Measurements from ENCODE around the gene DIP2C. TPM values are rescaled to one million over a fixed set of nuclear protein-coding genes. Genes with fewer than 3 reads are reported as not detected.
A peak's percentile ranks its signal among the peaks of the same experiment; 100 is the strongest.

Gene DIP2C
- polyA plus RNA-seq, 4 donors, result 3.1 to 13.3 (median 4.7) TPM

GRCh38 chr10:413662-414071, 275.8 kb downstream of the DIP2C start:
- Histone ChIP-seq H3K4me1 (ENCODE audit: control insufficient read depth in 3 of 3, insufficient read depth in 2 of 3, low read depth in 1 of 3, low read length in 2 of 3) (peaks cover 2 to 27% (median 5%) of the 10 kb centered on the region in 3 donors), H3K27me3 (ENCODE audit: control insufficient read depth in 3 of 3, insufficient read depth in 3 of 3, low read length in 3 of 3) (no peaks in the 10 kb centered on the region), H3K27ac (ENCODE audit: low read depth in 1 of 3, low read length in 2 of 3) (peak overlapping the region; percentile 24 to 75 (median 30)), H3K36me3 (ENCODE audit: control insufficient read depth in 3 of 3, insufficient read depth in 2 of 3, low read depth in 1 of 3, low read length in 3 of 3) (peaks cover 3 to 42% (median 3%) of the 10 kb centered on the region in 3 donors), H3K4me3 (ENCODE audit: low read depth in 1 of 3, low read length in 3 of 3) (no peak overlapping the region), H3K9me3 (ENCODE audit: control insufficient read depth in 2 of 2, insufficient read depth in 1 of 2, low read depth in 1 of 2, low read length in 1 of 2) (no peaks in the 10 kb centered on the region)
- no peak for FAIRE-seq
- DNase-seq, result peak; percentile 84 to 90
- WGBS, 3 donors, result 42 to 68% (median 62%) methylated on average over 26 of the region's 26 CpGs

DNA sequence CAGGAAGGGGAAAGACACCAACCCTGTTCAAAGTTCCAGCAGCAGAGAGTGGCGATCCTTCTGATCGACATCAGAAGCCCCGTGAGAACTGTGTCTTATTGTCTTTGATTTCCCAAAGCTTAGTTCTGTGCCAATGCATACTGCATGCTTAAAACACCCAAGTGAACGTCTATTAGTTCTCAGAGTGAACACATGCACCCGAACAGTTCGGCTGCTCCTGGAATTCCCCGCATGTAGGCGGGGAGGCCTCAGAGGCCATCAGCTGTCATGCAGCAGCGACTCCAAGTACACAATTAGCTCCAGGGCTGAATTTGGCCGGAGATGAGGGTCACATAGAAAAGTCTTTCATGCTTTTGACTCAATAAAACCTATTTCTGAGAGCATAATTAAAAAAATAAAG, 277.4 kb downstream of the DIP2C start:
- FAIRE-seq (no peak), DNase-seq (no peak)
- H3K9me3 ChIP-seq (ENCODE audit: control insufficient read depth in 2 of 2, insufficient read depth in 1 of 2, low read depth in 1 of 2, low read length in 1 of 2), result no peaks in the 10 kb centered on the region
- H3K4me3 ChIP-seq (ENCODE audit: low read depth in 1 of 3, low read length in 3 of 3), result no peak overlapping the region
- H3K27me3 ChIP-seq (ENCODE audit: control insufficient read depth in 3 of 3, insufficient read depth in 3 of 3, low read length in 3 of 3), result no peaks in the 10 kb centered on the region
- peaks cover 2 to 36% (median 3%) of the 10 kb centered on the region in 3 donors for H3K36me3 ChIP-seq (ENCODE audit: control insufficient read depth in 3 of 3, insufficient read depth in 2 of 3, low read depth in 1 of 3, low read length in 3 of 3)
- H3K27ac ChIP-seq (ENCODE audit: low read depth in 1 of 3, low read length in 2 of 3), result no peak overlapping the region
- H3K4me1 ChIP-seq (ENCODE audit: control insufficient read depth in 3 of 3, insufficient read depth in 2 of 3, low read depth in 1 of 3, low read length in 2 of 3), result peaks cover 2 to 32% (median 5%) of the 10 kb centered on the region in 3 donors
- WGBS, 3 donors, result 74 to 89% (median 80%) methylated on average over 10 of the region's 10 CpGs

- FAIRE-seq, result no peak
- Histone ChIP-seq H3K36me3 (ENCODE audit: control insufficient read depth in 3 of 3, insufficient read depth in 2 of 3, low read depth in 1 of 3, low read length in 3 of 3) (peaks cover 0 to 38% (median 3%) of the 10 kb centered on the region in 3 donors), H3K4me3 (ENCODE audit: low read depth in 1 of 3, low read length in 3 of 3) (no peak overlapping the region)
These were observed 277.9 kb downstream of the DIP2C start for GRCh38 chr10:411603-412002.

GRCh38 chr10:409408-410040, 279.9 kb downstream of the DIP2C start:
- H3K4me1 ChIP-seq (ENCODE audit: control insufficient read depth in 3 of 3, insufficient read depth in 2 of 3, low read depth in 1 of 3, low read length in 2 of 3), result peaks cover 2 to 32% (median 5%) of the 10 kb centered on the region in 3 donors
- WGBS, 3 donors, result 34 to 70% (median 48%) methylated on average over 12 of the region's 12 CpGs
- peak overlapping the region in 1 of 3 donors; percentile 76 for H3K27ac ChIP-seq (ENCODE audit: low read depth in 1 of 3, low read length in 2 of 3)
- FAIRE-seq (no peak), DNase-seq (peak; percentile 41 to 88)
- H3K9me3 ChIP-seq (ENCODE audit: control insufficient read depth in 2 of 2, insufficient read depth in 1 of 2, low read depth in 1 of 2, low read length in 1 of 2), result no peaks in the 10 kb centered on the region
- H3K27me3 ChIP-seq (ENCODE audit: control insufficient read depth in 3 of 3, insufficient read depth in 3 of 3, low read length in 3 of 3), result no peaks in the 10 kb centered on the region
- peaks cover 0 to 31% (median 3%) of the 10 kb centered on the region in 3 donors for H3K36me3 ChIP-seq (ENCODE audit: control insufficient read depth in 3 of 3, insufficient read depth in 2 of 3, low read depth in 1 of 3, low read length in 3 of 3)
- H3K4me3 ChIP-seq (ENCODE audit: low read depth in 1 of 3, low read length in 3 of 3), result no peak overlapping the region

More at GRCh38 chr10:411603-412002, 277.9 kb downstream of the DIP2C start:
- H3K27me3 ChIP-seq (ENCODE audit: control insufficient read depth in 3 of 3, insufficient read depth in 3 of 3, low read length in 3 of 3), result no peaks in the 10 kb centered on the region
- no peak overlapping the region for H3K27ac ChIP-seq (ENCODE audit: low read depth in 1 of 3, low read length in 2 of 3)
- H3K4me1 ChIP-seq (ENCODE audit: control insufficient read depth in 3 of 3, insufficient read depth in 2 of 3, low read depth in 1 of 3, low read length in 2 of 3), result peaks cover 2 to 32% (median 5%) of the 10 kb centered on the region in 3 donors
- no peaks in the 10 kb centered on the region for H3K9me3 ChIP-seq (ENCODE audit: control insufficient read depth in 2 of 2, insufficient read depth in 1 of 2, low read depth in 1 of 2, low read length in 1 of 2)
- WGBS, 3 donors, result 92 to 95% (median 95%) methylated on average over 13 of the region's 13 CpGs
- no peak for DNase-seq

GRCh38 chr10:408236-408635, 281.2 kb downstream of the DIP2C start:
- peak in 1 of 2 donors; percentile 53 for DNase-seq
- Histone ChIP-seq H3K4me3 (ENCODE audit: low read depth in 1 of 3, low read length in 3 of 3) (no peak overlapping the region), H3K9me3 (ENCODE audit: control insufficient read depth in 2 of 2, insufficient read depth in 1 of 2, low read depth in 1 of 2, low read length in 1 of 2) (no peaks in the 10 kb centered on the region), H3K27me3 (ENCODE audit: control insufficient read depth in 3 of 3, insufficient read depth in 3 of 3, low read length in 3 of 3) (no peaks in the 10 kb centered on the region), H3K36me3 (ENCODE audit: control insufficient read depth in 3 of 3, insufficient read depth in 2 of 3, low read depth in 1 of 3, low read length in 3 of 3) (peaks cover 0 to 35% (median 3%) of the 10 kb centered on the region in 3 donors), H3K27ac (ENCODE audit: low read depth in 1 of 3, low read length in 2 of 3) (peak overlapping the region in 1 of 3 donors; percentile 76), H3K4me1 (ENCODE audit: control insufficient read depth in 3 of 3, insufficient read depth in 2 of 3, low read depth in 1 of 3, low read length in 2 of 3) (peaks cover 0 to 26% (median 5%) of the 10 kb centered on the region in 3 donors)
- FAIRE-seq, result no peak
- 14 to 54% (median 24%) methylated on average over 3 of the region's 3 CpGs for WGBS, 3 donors

DNA sequence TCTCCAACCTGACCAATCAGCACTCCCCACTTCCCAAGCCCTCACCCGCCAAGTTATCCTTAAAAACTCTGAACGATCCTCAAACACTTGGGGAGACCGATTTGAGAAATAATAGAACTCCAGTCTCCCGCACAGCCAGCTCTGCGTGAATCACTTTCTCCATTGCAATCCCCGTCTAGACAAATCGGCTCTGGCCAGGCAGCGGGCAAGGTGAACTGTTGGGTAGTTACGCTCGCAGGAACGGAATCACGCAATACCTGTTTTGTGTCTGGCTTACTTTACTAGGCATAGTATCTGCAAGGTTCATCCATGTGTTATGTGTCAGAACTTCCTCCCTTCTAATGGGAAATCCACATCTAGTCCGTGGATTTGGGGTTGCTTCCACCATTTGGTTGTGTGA, 282.5 kb downstream of the DIP2C start:
- Histone ChIP-seq H3K27ac (ENCODE audit: low read depth in 1 of 3, low read length in 2 of 3) (no peak overlapping the region), H3K4me3 (ENCODE audit: low read depth in 1 of 3, low read length in 3 of 3) (no peak overlapping the region), H3K27me3 (ENCODE audit: control insufficient read depth in 3 of 3, insufficient read depth in 3 of 3, low read length in 3 of 3) (no peaks in the 10 kb centered on the region), H3K9me3 (ENCODE audit: control insufficient read depth in 2 of 2, insufficient read depth in 1 of 2, low read depth in 1 of 2, low read length in 1 of 2) (no peaks in the 10 kb centered on the region), H3K4me1 (ENCODE audit: control insufficient read depth in 3 of 3, insufficient read depth in 2 of 3, low read depth in 1 of 3, low read length in 2 of 3) (peaks cover 0 to 14% (median 0%) of the 10 kb centered on the region in 3 donors), H3K36me3 (ENCODE audit: control insufficient read depth in 3 of 3, insufficient read depth in 2 of 3, low read depth in 1 of 3, low read length in 3 of 3) (peaks cover 0 to 29% (median 3%) of the 10 kb centered on the region in 3 donors)
- FAIRE-seq (no peak), DNase-seq (no peak)
- WGBS, 3 donors, result 97% methylated on average over 13 of the region's 13 CpGs

DNA sequence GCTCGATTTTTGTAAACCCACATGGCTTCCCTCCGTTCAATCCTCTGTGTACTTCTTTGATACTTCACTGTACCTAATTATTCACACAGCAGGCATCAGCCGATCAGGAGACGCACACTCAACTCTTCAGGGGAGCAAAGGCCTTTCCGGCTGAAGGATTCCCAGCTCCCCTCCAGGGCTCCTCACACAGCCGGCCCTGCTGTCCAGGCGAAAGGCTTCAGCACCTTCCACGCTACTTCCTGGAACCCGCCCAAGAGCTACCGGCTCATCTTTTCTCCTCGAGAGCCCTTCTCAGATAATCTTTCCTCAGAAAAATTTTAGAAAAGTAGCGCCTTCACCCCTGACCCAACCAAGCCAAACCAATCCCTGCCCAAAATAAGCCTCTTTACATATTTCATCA, 283.8 kb downstream of the DIP2C start:
- 84 to 93% (median 86%) methylated on average over 12 of the region's 12 CpGs for WGBS, 3 donors
- H3K36me3 ChIP-seq (ENCODE audit: control insufficient read depth in 3 of 3, insufficient read depth in 2 of 3, low read depth in 1 of 3, low read length in 3 of 3), result peaks cover 0 to 23% (median 3%) of the 10 kb centered on the region in 3 donors
- H3K9me3 ChIP-seq (ENCODE audit: control insufficient read depth in 2 of 2, insufficient read depth in 1 of 2, low read depth in 1 of 2, low read length in 1 of 2), result no peaks in the 10 kb centered on the region
- no peak overlapping the region for H3K4me3 ChIP-seq (ENCODE audit: low read depth in 1 of 3, low read length in 3 of 3)
- H3K4me1 ChIP-seq (ENCODE audit: control insufficient read depth in 3 of 3, insufficient read depth in 2 of 3, low read depth in 1 of 3, low read length in 2 of 3), result peaks cover 0 to 14% (median 0%) of the 10 kb centered on the region in 3 donors
- no peak for DNase-seq
- no peak for FAIRE-seq
- no peaks in the 10 kb centered on the region for H3K27me3 ChIP-seq (ENCODE audit: control insufficient read depth in 3 of 3, insufficient read depth in 3 of 3, low read length in 3 of 3)
- no peak overlapping the region for H3K27ac ChIP-seq (ENCODE audit: low read depth in 1 of 3, low read length in 2 of 3)

GRCh38 chr10:404991-405390, 284.5 kb downstream of the DIP2C start:
- Histone ChIP-seq H3K4me3 (ENCODE audit: low read depth in 1 of 3, low read length in 3 of 3) (no peak overlapping the region), H3K27ac (ENCODE audit: low read depth in 1 of 3, low read length in 2 of 3) (no peak overlapping the region), H3K4me1 (ENCODE audit: control insufficient read depth in 3 of 3, insufficient read depth in 2 of 3, low read depth in 1 of 3, low read length in 2 of 3) (peaks cover 0 to 14% (median 0%) of the 10 kb centered on the region in 3 donors), H3K9me3 (ENCODE audit: control insufficient read depth in 2 of 2, insufficient read depth in 1 of 2, low read depth in 1 of 2, low read length in 1 of 2) (no peaks in the 10 kb centered on the region), H3K36me3 (ENCODE audit: control insufficient read depth in 3 of 3, insufficient read depth in 2 of 3, low read depth in 1 of 3, low read length in 3 of 3) (peaks cover 0 to 25% (median 3%) of the 10 kb centered on the region in 3 donors), H3K27me3 (ENCODE audit: control insufficient read depth in 3 of 3, insufficient read depth in 3 of 3, low read length in 3 of 3) (no peaks in the 10 kb centered on the region)
- DNase-seq, result no peak
- no peak for FAIRE-seq
- WGBS, 3 donors, result 95 to 97% (median 96%) methylated on average over 9 of the region's 9 CpGs

All from small intestine (tissue), 7 donors.